ENCODE measurements around the gene SLC8A1. TPM values are rescaled to one million over a fixed set of nuclear protein-coding genes. Genes with fewer than 3 reads are reported as not detected.

The SLC8A1 gene
- total and polyA plus RNA-seq, 10 of the 15 experiments (the other 5 are each of a cell fraction or from before 2014, with no cell fraction given): under 0.01 to 1.2 (median 0.01) TPM; not detected in 3

GRCh38 chr2:40315683-40316082, 136.2 kb downstream of the SLC8A1 start (continued):
- TF ChIP-seq PRDM15 (CRISPR knock-in tag; IDR thresholded peaks at IDR 0.05): no peak
- TF ChIP-seq NBN (IDR thresholded peaks at IDR 0.05): no peak
- TF ChIP-seq TCF12 (IDR thresholded peaks at IDR 0.05; ENCODE audit: low read depth, low read length): no peak
- TF ChIP-seq NFYA (IDR thresholded peaks at IDR 0.05; ENCODE audit: borderline replicate concordance, low read depth, low read length): no peak
- no peak for TF ChIP-seq SUZ12 (IDR thresholded peaks at IDR 0.05; ENCODE audit: unreplicated experiment)
- no peak for TF ChIP-seq BCLAF1 (IDR thresholded peaks at IDR 0.05)
- TF ChIP-seq CREM (IDR thresholded peaks at IDR 0.05; ENCODE audit: low read depth): no peak
- no peak for TF ChIP-seq ZNF274 (IDR thresholded peaks at IDR 0.05; ENCODE audit: insufficient read depth, insufficient read length)

All from GM12878 (cell line).